Measurements from ENCODE around the gene NLRP5. TPM values are rescaled to one million over a fixed set of nuclear protein-coding genes. Genes with fewer than 3 reads are reported as not detected.

NLRP5 gene
- total and polyA plus RNA-seq, 2 of the 8 experiments (the other 6 are each of a cell fraction or from before 2014, with no cell fraction given): not detected

- no peak overlapping the region for H2AK5ac ChIP-seq (ENCODE audit: low read depth, low read length)
- peak in 1 of 2 experiments; percentile 94 for DNase-seq (ENCODE audit: low read depth in 1 of 2, low spot score in 2 of 2)
- H3K4me1 ChIP-seq (replicated peaks in 1 of 4; ENCODE audit: control insufficient read depth in 3 of 4, insufficient read depth in 4 of 4, low read length in 3 of 4): peaks cover 0 to 3% (median 0%) of the 10 kb centered on the region in 4 experiments; a peak in 2 of 7 replicates
- 14% methylated on average over 35 of the region's 39 CpGs; no CpG with 5 or more reads in 1 of the 2 experiments for WGBS, 2 experiments (ENCODE audit: extremely low coverage in 1 of 2, insufficient coverage in 1 of 2, insufficient read length in 1 of 2, insufficient replicate concordance in 2 of 2, low coverage in 1 of 2, low lambda C conversion rate in 2 of 2, missing lambda C conversion rate in 1 of 2)
- H2BK120ac ChIP-seq (replicated peaks; ENCODE audit: low read depth, low read length): no peak overlapping the region
- no peak overlapping the region for H4K91ac ChIP-seq (replicated peaks; ENCODE audit: insufficient read length, low read length)
- no peaks in the 10 kb centered on the region for H3K23me2 ChIP-seq (ENCODE audit: low read depth, low read length)
- H3K56ac ChIP-seq (replicated peaks; ENCODE audit: insufficient read length, low read depth, low read length): no peak overlapping the region
- no peak overlapping the region for H3K27ac ChIP-seq (ENCODE audit: low read depth, low read length)
- H3K23ac ChIP-seq (ENCODE audit: insufficient read length): no peak overlapping the region
- H3K4ac ChIP-seq (replicated peaks; ENCODE audit: insufficient read length, low read depth, low read length): no peak overlapping the region
- no peak overlapping the region for H4K5ac ChIP-seq (ENCODE audit: insufficient read length, low read depth, low read length)
- H4K8ac ChIP-seq (ENCODE audit: extremely low read depth, insufficient read depth, low read length): no peak overlapping the region
- H3K14ac ChIP-seq (ENCODE audit: insufficient read length): no peak overlapping the region
- no peak overlapping the region for H2BK12ac ChIP-seq (ENCODE audit: low read depth, low read length)
- H2BK5ac ChIP-seq (ENCODE audit: low read depth, low read length): no peak overlapping the region
- H2BK20ac ChIP-seq (ENCODE audit: low read length): no peak overlapping the region
- no peaks in the 10 kb centered on the region for H3K79me2 ChIP-seq (ENCODE audit: control insufficient read depth in 1 of 2, insufficient read depth in 2 of 2, low read length in 2 of 2)
- peak overlapping the region; percentile 60; the same call in 1 of the 2 replicates for H2AFZ ChIP-seq (ENCODE audit: low read length)
- H3K4me2 ChIP-seq (ENCODE audit: insufficient read depth in 1 of 2, low read depth in 2 of 2, low read length in 2 of 2): peak overlapping the region in 1 of 2 experiments; percentile 67
- peak; percentile 94 for FAIRE-seq
- H2BK15ac ChIP-seq (ENCODE audit: low read length): no peak overlapping the region
- peak; percentile 84 to 93 (median 89) for TF ChIP-seq CTCF (IDR thresholded peaks at IDR 0.05; ENCODE audit: control extremely low read depth in 1 of 3, insufficient read depth in 1 of 3, low read depth in 1 of 3, low read length in 3 of 3)
- peak; percentile 61 for TF ChIP-seq BACH1 (IDR thresholded peaks at IDR 0.05; ENCODE audit: low read length)
- peak; percentile 82 for TF ChIP-seq KDM4A (IDR thresholded peaks at IDR 0.05; ENCODE audit: low read depth, low read length, severe bottlenecking)
- 0 out of 4 replicates have a peak, but pooled peaks of 1 of the 2 experiments have one; percentile 32 for TF ChIP-seq HDAC2 (IDR thresholded peaks at IDR 0.05; ENCODE audit: borderline replicate concordance in 1 of 2, low read depth in 2 of 2, low read length in 2 of 2)
- no peak for TF ChIP-seq SRF (IDR thresholded peaks at IDR 0.05; ENCODE audit: low read depth, low read length)
- TF ChIP-seq RAD21 (IDR thresholded peaks at IDR 0.05 in 1 of 2, conservative IDR thresholded peaks at IDR 0.05 in 1 of 2; ENCODE audit: low read depth in 2 of 2, low read length in 2 of 2): peak; percentile 83
- TF ChIP-seq MAFK (IDR thresholded peaks at IDR 0.05; ENCODE audit: low read depth, low read length): no peak
- H3K27me3 ChIP-seq (replicated peaks in 1 of 4; ENCODE audit: control insufficient read depth in 3 of 4, extremely low read depth in 1 of 4, insufficient read depth in 3 of 4, low read length in 3 of 4): no peaks in the 10 kb centered on the region; a peak in 1 of 7 replicates
- no peak overlapping the region for H3K9ac ChIP-seq (replicated peaks in 1 of 4; ENCODE audit: extremely low read depth in 1 of 4, low read depth in 3 of 4, low read length in 3 of 4)
- peak overlapping the region in 2 of 4 experiments; percentile 5 to 48; a peak in 4 of 8 replicates for H3K4me3 ChIP-seq (ENCODE audit: extremely low read depth in 1 of 4, insufficient read depth in 2 of 4, low read depth in 3 of 4, low read length in 4 of 4)
- H3K36me3 ChIP-seq (ENCODE audit: control insufficient read depth in 2 of 4, insufficient read depth in 4 of 4, low read length in 3 of 4): no peaks in the 10 kb centered on the region
- H3K79me1 ChIP-seq (ENCODE audit: low read depth, low read length): no peaks in the 10 kb centered on the region
- H3K18ac ChIP-seq (ENCODE audit: extremely low read depth, low read length): no peak overlapping the region
- H3K9me3 ChIP-seq (ENCODE audit: insufficient read depth in 2 of 2, low read depth in 1 of 2, low read length in 1 of 2): peaks cover 13 to 17% of the 10 kb centered on the region in 2 experiments; a peak in 3 of 4 replicates
- POLR2A ChIA-PET (ENCODE audit: partially characterized antibody): interaction anchor here (2.3 kb wide), 1 partner anchor 10 kb away, joined by 5 read pairs; no protein-coding TSS in a partner anchor
- CTCF ChIA-PET (ENCODE audit: partially characterized antibody): interaction anchor here (0.6 to 3.9 kb wide), 45 partner anchors 11 to 1407 kb away, joined by 3 to 92 read pairs (median 4); no protein-coding TSS in a partner anchor
- H4K20me1 ChIP-seq (replicated peaks in 1 of 2; ENCODE audit: control insufficient read depth in 1 of 2, insufficient read depth in 2 of 2, low read length in 2 of 2): no peaks in the 10 kb centered on the region
Measured at GRCh38 chr19:56066152-56067023, 79.8 kb downstream of the NLRP5 start.
